ENCODE measurements around the gene MOB1B. TPM values are rescaled to one million over a fixed set of nuclear protein-coding genes. Genes with fewer than 3 reads are reported as not detected.
A peak's percentile ranks its signal among the peaks of the same experiment; 100 is the strongest.

Gene MOB1B
- total RNA-seq, 1 donor from 2014 or later = 34.2 TPM

DNA sequence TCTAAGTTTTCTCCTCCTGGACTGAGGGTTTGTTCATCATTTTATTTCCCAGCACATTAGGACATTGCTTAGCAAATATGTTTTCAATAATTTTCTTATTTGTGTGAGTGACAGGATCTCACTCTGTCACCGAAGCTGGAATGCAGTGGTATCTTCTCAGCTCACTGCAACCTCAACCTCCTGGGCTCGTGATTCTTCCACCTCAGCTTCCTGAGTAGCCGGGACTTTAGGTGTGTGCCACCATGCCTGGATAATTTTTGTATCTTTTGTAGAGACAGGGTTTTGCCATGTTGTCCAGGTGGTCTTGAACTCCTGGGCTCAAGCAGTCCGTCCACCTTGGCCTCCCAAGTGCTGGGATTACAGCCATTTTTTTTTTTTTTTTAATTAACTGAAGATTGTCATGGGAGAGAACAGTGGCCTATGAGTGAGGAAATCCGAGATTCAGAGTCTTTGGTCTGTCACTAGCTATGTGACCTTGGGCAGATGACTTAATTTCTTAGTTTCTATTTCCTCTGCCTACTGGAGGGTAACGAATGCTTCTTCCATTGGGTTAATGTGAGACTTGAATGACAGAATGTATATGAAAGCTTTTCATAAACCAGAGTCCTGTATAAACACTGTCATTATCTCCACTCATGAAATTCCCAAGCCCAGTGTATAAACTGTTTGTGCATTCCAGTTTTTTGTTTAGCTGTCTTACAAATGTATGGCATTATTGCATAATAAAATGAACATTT is 23.9 kb downstream of the MOB1B start:
- no peak overlapping the region for H3K27ac ChIP-seq
- no peaks in the 10 kb centered on the region for H3K27me3 ChIP-seq
- H3K4me1 ChIP-seq = peaks cover 17% of the 10 kb centered on the region
- peak; percentile 57 for ATAC-seq
- intact Hi-C loops (cut with DNase I) = no loop called here
- no peaks in the 10 kb centered on the region for H3K36me3 ChIP-seq
- H3K4me3 ChIP-seq = no peak overlapping the region
- H3K9me3 ChIP-seq = no peaks in the 10 kb centered on the region
- TF ChIP-seq, protein P1, sequence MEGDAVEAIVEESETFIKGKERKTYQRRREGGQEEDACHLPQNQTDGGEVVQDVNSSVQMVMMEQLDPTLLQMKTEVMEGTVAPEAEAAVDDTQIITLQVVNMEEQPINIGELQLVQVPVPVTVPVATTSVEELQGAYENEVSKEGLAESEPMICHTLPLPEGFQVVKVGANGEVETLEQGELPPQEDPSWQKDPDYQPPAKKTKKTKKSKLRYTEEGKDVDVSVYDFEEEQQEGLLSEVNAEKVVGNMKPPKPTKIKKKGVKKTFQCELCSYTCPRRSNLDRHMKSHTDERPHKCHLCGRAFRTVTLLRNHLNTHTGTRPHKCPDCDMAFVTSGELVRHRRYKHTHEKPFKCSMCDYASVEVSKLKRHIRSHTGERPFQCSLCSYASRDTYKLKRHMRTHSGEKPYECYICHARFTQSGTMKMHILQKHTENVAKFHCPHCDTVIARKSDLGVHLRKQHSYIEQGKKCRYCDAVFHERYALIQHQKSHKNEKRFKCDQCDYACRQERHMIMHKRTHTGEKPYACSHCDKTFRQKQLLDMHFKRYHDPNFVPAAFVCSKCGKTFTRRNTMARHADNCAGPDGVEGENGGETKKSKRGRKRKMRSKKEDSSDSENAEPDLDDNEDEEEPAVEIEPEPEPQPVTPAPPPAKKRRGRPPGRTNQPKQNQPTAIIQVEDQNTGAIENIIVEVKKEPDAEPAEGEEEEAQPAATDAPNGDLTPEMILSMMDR (IDR thresholded peaks at IDR 0.05) = no peak
- DNase-seq = no peak

DNA sequence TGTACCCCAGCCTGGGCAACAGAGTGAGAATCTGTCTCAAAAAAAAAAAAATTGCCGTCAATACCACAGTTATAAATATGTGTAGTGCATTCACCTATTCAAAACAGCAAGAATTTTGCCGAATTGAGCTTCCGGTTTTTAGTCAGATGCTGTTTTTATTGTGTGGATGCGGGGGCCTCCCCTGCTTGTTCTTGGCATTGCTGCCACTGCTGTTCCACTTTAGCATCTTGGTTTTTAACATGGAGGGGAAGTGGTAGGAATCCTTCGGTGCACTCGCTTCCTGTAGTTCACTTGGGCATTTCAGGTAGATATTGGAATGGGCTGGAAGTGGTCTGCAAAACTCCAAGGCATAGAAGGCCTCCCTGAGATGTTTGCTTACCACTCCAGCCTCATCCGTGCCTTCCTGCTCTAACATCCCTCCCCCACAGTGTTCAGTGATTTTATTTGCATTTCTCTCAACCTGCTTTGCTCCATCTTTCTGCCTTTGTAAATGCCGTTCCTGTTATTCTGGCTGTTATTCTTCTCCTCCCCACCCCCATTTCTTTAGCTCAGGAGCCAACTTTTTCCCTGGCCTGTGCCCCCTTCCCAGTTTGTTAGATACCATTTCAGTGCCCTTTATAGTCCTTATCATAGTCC is 25.5 kb downstream of the MOB1B start:
- no peak overlapping the region for H3K27ac ChIP-seq
- peaks cover 17% of the 10 kb centered on the region for H3K4me1 ChIP-seq
- no peak for DNase-seq
- no peaks in the 10 kb centered on the region for H3K36me3 ChIP-seq
- no peaks in the 10 kb centered on the region for H3K27me3 ChIP-seq
- H3K4me3 ChIP-seq = no peak overlapping the region
- H3K9me3 ChIP-seq = no peaks in the 10 kb centered on the region
- intact Hi-C loops (cut with DNase I) = no loop called here
- TF ChIP-seq, protein P1 (IDR thresholded peaks at IDR 0.05) = no peak
- ATAC-seq = peak; percentile 94

DNA sequence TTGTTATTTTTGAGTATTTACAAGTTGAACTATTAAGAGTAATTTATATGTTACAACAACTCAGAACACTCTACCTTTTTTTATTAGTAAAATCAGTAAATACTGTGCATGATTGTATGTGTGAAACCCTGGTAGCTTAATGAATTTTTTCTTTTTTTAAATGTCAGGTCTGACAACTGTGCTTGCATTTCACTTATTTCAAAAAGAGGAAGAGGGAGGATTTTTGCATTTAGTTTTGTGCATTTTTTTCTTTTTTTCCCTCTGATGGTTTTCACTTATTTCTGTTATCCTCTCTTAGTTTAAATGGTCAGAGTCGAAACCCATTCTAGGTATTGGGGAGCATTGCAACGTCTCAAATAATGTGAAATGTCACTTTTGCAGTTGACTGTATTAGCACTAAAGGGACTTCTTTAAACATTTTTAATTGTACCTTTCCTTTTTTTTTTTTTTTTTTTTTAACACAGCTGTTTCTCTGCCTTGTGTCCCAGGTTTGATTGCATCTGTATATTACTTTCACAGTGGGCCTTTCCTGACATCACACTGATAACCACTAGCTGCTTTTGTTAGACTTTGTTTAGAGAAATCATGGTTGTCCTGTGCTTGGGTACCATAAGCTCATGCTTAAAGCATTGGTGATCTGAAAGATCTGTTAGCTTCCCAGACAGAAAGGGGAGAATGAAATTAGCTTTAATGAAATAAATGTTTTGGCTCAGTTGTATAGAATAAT is 28.5 kb downstream of the MOB1B start:
- DNase-seq = no peak
- intact Hi-C loops (cut with DNase I) = no loop called here
- no peaks in the 10 kb centered on the region for H3K36me3 ChIP-seq
- no peaks in the 10 kb centered on the region for H3K27me3 ChIP-seq
- no peaks in the 10 kb centered on the region for H3K9me3 ChIP-seq
- H3K27ac ChIP-seq = no peak overlapping the region
- ATAC-seq = no peak
- H3K4me1 ChIP-seq = peaks cover 17% of the 10 kb centered on the region
- H3K4me3 ChIP-seq = no peak overlapping the region
- TF ChIP-seq, protein P1 (IDR thresholded peaks at IDR 0.05) = no peak

DNA sequence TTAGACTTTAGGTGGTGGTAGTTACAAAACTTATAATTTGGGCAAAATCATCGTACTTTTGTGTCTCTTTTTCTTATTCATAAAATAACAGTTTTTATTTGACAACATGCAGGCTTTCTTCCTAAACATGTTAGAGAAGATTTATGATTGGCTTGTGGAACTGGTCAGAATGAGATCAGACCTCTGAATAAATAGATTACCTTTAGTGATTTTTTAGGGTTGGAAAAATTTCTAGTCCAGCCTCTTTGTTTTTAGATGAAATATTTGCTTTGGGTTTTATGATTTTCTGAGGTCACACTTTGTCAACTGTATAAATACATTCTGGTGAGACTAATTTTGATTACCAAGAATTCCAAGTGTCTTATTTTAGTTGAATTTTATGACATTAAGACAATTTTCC is 29.2 kb downstream of the MOB1B start:
- Histone ChIP-seq H3K4me3 (no peak overlapping the region), H3K9me3 (no peaks in the 10 kb centered on the region), H3K27ac (no peak overlapping the region), H3K27me3 (no peaks in the 10 kb centered on the region), H3K36me3 (no peaks in the 10 kb centered on the region), H3K4me1 (peaks cover 14% of the 10 kb centered on the region)
- ATAC-seq (no peak), DNase-seq (no peak)
- TF ChIP-seq, protein P1 (IDR thresholded peaks at IDR 0.05) = no peak
- intact Hi-C loops (cut with DNase I) = no loop called here

DNA sequence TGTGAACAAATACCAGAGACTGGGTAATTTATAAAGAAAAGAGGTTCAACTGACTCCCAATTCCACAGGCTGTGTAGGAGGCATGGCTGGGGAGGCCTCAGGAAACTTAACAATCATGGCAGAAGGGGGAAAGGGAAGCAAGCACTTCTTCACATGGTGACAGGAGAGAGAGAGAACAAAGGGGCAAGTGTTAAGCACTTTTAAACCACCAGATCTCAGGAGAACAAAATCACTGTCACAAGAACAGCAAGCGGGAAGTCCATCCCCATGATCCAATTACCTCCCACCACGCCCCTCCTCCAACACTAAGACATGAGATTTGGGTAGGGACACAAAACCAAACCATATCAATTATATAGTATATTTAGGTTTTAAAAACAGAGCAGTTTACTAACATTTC is 30.8 kb downstream of the MOB1B start:
- no peaks in the 10 kb centered on the region for H3K36me3 ChIP-seq
- no peaks in the 10 kb centered on the region for H3K9me3 ChIP-seq
- H3K4me3 ChIP-seq = no peak overlapping the region
- intact Hi-C loops (cut with DNase I) = no loop called here
- peaks cover 8% of the 10 kb centered on the region for H3K4me1 ChIP-seq
- ATAC-seq (no peak), DNase-seq (no peak)
- TF ChIP-seq, protein P1 (IDR thresholded peaks at IDR 0.05) = no peak
- H3K27ac ChIP-seq = no peak overlapping the region
- no peaks in the 10 kb centered on the region for H3K27me3 ChIP-seq
